ENCODE data around the gene PEX26. TPM values are rescaled to one million over a fixed set of nuclear protein-coding genes. Genes with fewer than 3 reads are reported as not detected.
A peak's percentile ranks its signal among the peaks of the same experiment; 100 is the strongest.
"Not testable (repeated sequence)": the region's sequence is repeated elsewhere in the genome, so short reads cannot be mapped to it uniquely, and the experiment has no call there.

Gene PEX26
- polyA plus RNA-seq, 1 donor (not counting 4 experiments of a cell fraction or from before 2014, with no cell fraction given) = 23.0 TPM

- Histone ChIP-seq H3K79me2 (ENCODE audit: control insufficient read depth, insufficient read depth, low read length) (no peaks in the 10 kb centered on the region), H3K27me3 (ENCODE audit: control insufficient read depth, extremely low read depth, insufficient read depth, low read length) (no peaks in the 10 kb centered on the region), H3K4me2 (ENCODE audit: control insufficient read depth, extremely low read depth, insufficient read depth, low read depth, low read length) (peak overlapping the region; percentile 51), H3K9ac (ENCODE audit: control insufficient read depth, extremely low read depth, insufficient read depth, low read length) (no peak overlapping the region), H2AFZ (ENCODE audit: control insufficient read depth, low read length) (peak overlapping the region; percentile 65), H3K4me1 (ENCODE audit: control insufficient read depth, extremely low read depth, insufficient read depth, low read length) (peaks cover 3% of the 10 kb centered on the region), H3K9me3 (ENCODE audit: control insufficient read depth, low read depth, low read length) (no peaks in the 10 kb centered on the region), H3K9me1 (ENCODE audit: control insufficient read depth, extremely low read depth, insufficient read depth, low read length) (no peaks in the 10 kb centered on the region), H3K27ac (ENCODE audit: control insufficient read depth, insufficient read depth, low read length) (no peak overlapping the region), H3K4me3 (ENCODE audit: control insufficient read depth in 2 of 3, extremely low read depth in 1 of 3, insufficient read depth in 2 of 3, low read depth in 1 of 3, low read length in 3 of 3) (no peak overlapping the region), H4K20me1 (ENCODE audit: control insufficient read depth, extremely low read depth, insufficient read depth, low read length) (no peaks in the 10 kb centered on the region), H3K36me3 (ENCODE audit: control insufficient read depth in 2 of 2, extremely low read depth in 1 of 2, insufficient read depth in 2 of 2, low read length in 2 of 2) (no peaks in the 10 kb centered on the region)
- TF ChIP-seq EZH2 (IDR thresholded peaks at IDR 0.05; ENCODE audit: low read length) = no peak
- TF ChIP-seq, protein P1, sequence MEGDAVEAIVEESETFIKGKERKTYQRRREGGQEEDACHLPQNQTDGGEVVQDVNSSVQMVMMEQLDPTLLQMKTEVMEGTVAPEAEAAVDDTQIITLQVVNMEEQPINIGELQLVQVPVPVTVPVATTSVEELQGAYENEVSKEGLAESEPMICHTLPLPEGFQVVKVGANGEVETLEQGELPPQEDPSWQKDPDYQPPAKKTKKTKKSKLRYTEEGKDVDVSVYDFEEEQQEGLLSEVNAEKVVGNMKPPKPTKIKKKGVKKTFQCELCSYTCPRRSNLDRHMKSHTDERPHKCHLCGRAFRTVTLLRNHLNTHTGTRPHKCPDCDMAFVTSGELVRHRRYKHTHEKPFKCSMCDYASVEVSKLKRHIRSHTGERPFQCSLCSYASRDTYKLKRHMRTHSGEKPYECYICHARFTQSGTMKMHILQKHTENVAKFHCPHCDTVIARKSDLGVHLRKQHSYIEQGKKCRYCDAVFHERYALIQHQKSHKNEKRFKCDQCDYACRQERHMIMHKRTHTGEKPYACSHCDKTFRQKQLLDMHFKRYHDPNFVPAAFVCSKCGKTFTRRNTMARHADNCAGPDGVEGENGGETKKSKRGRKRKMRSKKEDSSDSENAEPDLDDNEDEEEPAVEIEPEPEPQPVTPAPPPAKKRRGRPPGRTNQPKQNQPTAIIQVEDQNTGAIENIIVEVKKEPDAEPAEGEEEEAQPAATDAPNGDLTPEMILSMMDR (optimal IDR thresholded peaks at IDR 0.05 in 1 of 3, IDR thresholded peaks at IDR 0.05 in 1 of 3, conservative IDR thresholded peaks at IDR 0.05 in 1 of 3; ENCODE audit: extremely low read depth in 1 of 3, insufficient read depth in 2 of 3, low read length in 3 of 3) = no peak
- DNase-seq (ENCODE audit: low read depth, low spot score) = no peak
- dilution Hi-C loops (cut with MboI; ENCODE audit: extremely low pct_ligation_motif_present, low sequenced_read_pairs) = no loop called here
- no peak for FAIRE-seq
Measured at GRCh38 chr22:18136563-18137320, 59.0 kb downstream of the PEX26 start.

GRCh38 chr22:18141004-18141403 is 63.2 kb downstream of the PEX26 start:
- H3K4me3 ChIP-seq (ENCODE audit: control insufficient read depth in 2 of 3, extremely low read depth in 1 of 3, insufficient read depth in 2 of 3, low read depth in 1 of 3, low read length in 3 of 3); H4K20me1 ChIP-seq (ENCODE audit: control insufficient read depth, extremely low read depth, insufficient read depth, low read length); FAIRE-seq; H2AFZ ChIP-seq (ENCODE audit: control insufficient read depth, low read length); H3K27ac ChIP-seq (ENCODE audit: control insufficient read depth, insufficient read depth, low read length); H3K4me1 ChIP-seq (ENCODE audit: control insufficient read depth, extremely low read depth, insufficient read depth, low read length); H3K9me3 ChIP-seq (ENCODE audit: control insufficient read depth, low read depth, low read length); H3K36me3 ChIP-seq (ENCODE audit: control insufficient read depth in 2 of 2, extremely low read depth in 1 of 2, insufficient read depth in 2 of 2, low read length in 2 of 2); DNase-seq (ENCODE audit: low read depth, low spot score); H3K9ac ChIP-seq (ENCODE audit: control insufficient read depth, extremely low read depth, insufficient read depth, low read length); dilution Hi-C loops (cut with MboI; ENCODE audit: extremely low pct_ligation_motif_present, low sequenced_read_pairs); H3K79me2 ChIP-seq (ENCODE audit: control insufficient read depth, insufficient read depth, low read length); H3K9me1 ChIP-seq (ENCODE audit: control insufficient read depth, extremely low read depth, insufficient read depth, low read length); H3K27me3 ChIP-seq (ENCODE audit: control insufficient read depth, extremely low read depth, insufficient read depth, low read length); H3K4me2 ChIP-seq (ENCODE audit: control insufficient read depth, extremely low read depth, insufficient read depth, low read depth, low read length): not testable (repeated sequence)

DNA sequence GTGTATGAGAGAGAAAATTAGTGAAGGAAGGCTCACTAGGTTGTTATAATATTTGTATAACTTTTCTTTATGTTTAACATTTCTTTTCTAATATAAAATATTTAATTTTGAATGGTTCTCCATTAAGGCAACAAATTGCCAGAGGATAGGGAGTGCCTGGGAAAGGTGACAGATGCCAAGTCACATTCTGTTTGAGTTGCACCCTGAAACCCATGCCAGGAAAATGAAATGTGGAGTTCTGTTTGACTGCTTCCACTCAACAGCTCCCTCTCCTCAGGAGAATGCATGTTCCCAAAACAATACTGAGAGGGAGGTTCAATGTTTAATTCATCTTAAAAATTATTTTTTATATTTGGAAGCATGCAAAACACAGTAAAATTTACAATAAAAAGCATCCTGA is 66.3 kb downstream of the PEX26 start:
- Histone ChIP-seq H3K4me3 (ENCODE audit: control insufficient read depth in 2 of 3, extremely low read depth in 1 of 3, insufficient read depth in 2 of 3, low read depth in 1 of 3, low read length in 3 of 3) (no peak overlapping the region), H3K79me2 (ENCODE audit: control insufficient read depth, insufficient read depth, low read length) (no peaks in the 10 kb centered on the region), H3K4me1 (ENCODE audit: control insufficient read depth, extremely low read depth, insufficient read depth, low read length) (peaks cover under 1% of the 10 kb centered on the region), H4K20me1 (ENCODE audit: control insufficient read depth, extremely low read depth, insufficient read depth, low read length) (no peaks in the 10 kb centered on the region), H3K9me3 (ENCODE audit: control insufficient read depth, low read depth, low read length) (no peaks in the 10 kb centered on the region), H3K9me1 (ENCODE audit: control insufficient read depth, extremely low read depth, insufficient read depth, low read length) (no peaks in the 10 kb centered on the region), H3K36me3 (ENCODE audit: control insufficient read depth in 2 of 2, extremely low read depth in 1 of 2, insufficient read depth in 2 of 2, low read length in 2 of 2) (no peaks in the 10 kb centered on the region), H3K27ac (ENCODE audit: control insufficient read depth, insufficient read depth, low read length) (no peak overlapping the region), H3K27me3 (ENCODE audit: control insufficient read depth, extremely low read depth, insufficient read depth, low read length) (no peaks in the 10 kb centered on the region), H3K4me2 (ENCODE audit: control insufficient read depth, extremely low read depth, insufficient read depth, low read depth, low read length) (no peak overlapping the region), H2AFZ (ENCODE audit: control insufficient read depth, low read length) (no peak overlapping the region), H3K9ac (ENCODE audit: control insufficient read depth, extremely low read depth, insufficient read depth, low read length) (no peak overlapping the region)
- dilution Hi-C loops (cut with MboI; ENCODE audit: extremely low pct_ligation_motif_present, low sequenced_read_pairs) = no loop called here
- FAIRE-seq (no peak), DNase-seq (ENCODE audit: low read depth, low spot score) (no peak)
- no peak for TF ChIP-seq EZH2 (IDR thresholded peaks at IDR 0.05; ENCODE audit: low read length)
- TF ChIP-seq, protein P1 (optimal IDR thresholded peaks at IDR 0.05 in 1 of 3, IDR thresholded peaks at IDR 0.05 in 1 of 3, conservative IDR thresholded peaks at IDR 0.05 in 1 of 3; ENCODE audit: extremely low read depth in 1 of 3, insufficient read depth in 2 of 3, low read length in 3 of 3) = no peak

Measured in keratinocyte (primary cell).